ENCODE data around the gene KATNIP.

The KATNIP gene

GRCh38 chr16:27549746-27550581, at the start of gene KATNIP, which contains the start of gene GTF3C1:
Gene KATNIP (plus strand): TSS chr16:27550144. CDS start chr16:27550171, 27 bp downstream.
Gene GTF3C1 (minus strand): TSS chr16:27549913. CDS start chr16:27549890, 23 bp downstream.
- DNase-seq (ENCODE audit: low spot score), result peak; percentile 99

- no peak for DNase-seq (ENCODE audit: low spot score)
These were observed 49.1 kb upstream of the KATNIP start for GRCh38 chr16:27500801-27501200.

GRCh38 chr16:27503662-27504061, 46.3 kb upstream of the KATNIP start:
- DNase-seq (ENCODE audit: low spot score), result no peak

- no peak for DNase-seq (ENCODE audit: low spot score)
These were observed 44.4 kb upstream of the KATNIP start for GRCh38 chr16:27505297-27506236.

- no peak for DNase-seq (ENCODE audit: low spot score)
These were observed 43.2 kb upstream of the KATNIP start for GRCh38 chr16:27506771-27507170.

GRCh38 chr16:27508476-27508875, 41.5 kb upstream of the KATNIP start:
- DNase-seq (ENCODE audit: low spot score), result no peak

- no peak for DNase-seq (ENCODE audit: low spot score)
These were observed 38.1 kb upstream of the KATNIP start for GRCh38 chr16:27511657-27512448.

- DNase-seq (ENCODE audit: low spot score), result no peak
These were observed 35.1 kb upstream of the KATNIP start for GRCh38 chr16:27514806-27515205.

- no peak for DNase-seq (ENCODE audit: low spot score)
These were observed 34.0 kb upstream of the KATNIP start for GRCh38 chr16:27515874-27516353.

- no peak for DNase-seq (ENCODE audit: low spot score)
These were observed 33.6 kb upstream of the KATNIP start for GRCh38 chr16:27516365-27516764.

GRCh38 chr16:27517664-27518063, 32.3 kb upstream of the KATNIP start:
- no peak for DNase-seq (ENCODE audit: low spot score)

GRCh38 chr16:27518226-27518625, 31.7 kb upstream of the KATNIP start:
- DNase-seq (ENCODE audit: low spot score), result no peak

- DNase-seq (ENCODE audit: low spot score), result no peak
These were observed 28.8 kb upstream of the KATNIP start for GRCh38 chr16:27520982-27521673.

GRCh38 chr16:27522173-27522707, 27.7 kb upstream of the KATNIP start:
- DNase-seq (ENCODE audit: low spot score), result no peak

GRCh38 chr16:27526180-27526579, 23.8 kb upstream of the KATNIP start:
- no peak for DNase-seq (ENCODE audit: low spot score)

- DNase-seq (ENCODE audit: low spot score), result no peak
These were observed 21.6 kb upstream of the KATNIP start for GRCh38 chr16:27528294-27528693.

GRCh38 chr16:27529962-27530361, 20.0 kb upstream of the KATNIP start:
- DNase-seq (ENCODE audit: low spot score), result no peak

GRCh38 chr16:27531186-27531585, 18.8 kb upstream of the KATNIP start:
- no peak for DNase-seq (ENCODE audit: low spot score)

- no peak for DNase-seq (ENCODE audit: low spot score)
These were observed 17.8 kb upstream of the KATNIP start for GRCh38 chr16:27531826-27532800.

GRCh38 chr16:27534256-27534655, 15.7 kb upstream of the KATNIP start:
- no peak for DNase-seq (ENCODE audit: low spot score)

Data from LoVo (cell line).